Epidermal melanocyte (primary cell): ENCODE measurements around the gene EXOG.
A peak's percentile ranks its signal among the peaks of the same experiment; 100 is the strongest.

Experiments
- DNase-seq: peaks from one replicate; pipeline ENCODE4 v3.0.0; 2011; ENCODE audit warnings: low spot score; ENCODE audit not compliant: insufficient read length

Gene EXOG

DNA sequence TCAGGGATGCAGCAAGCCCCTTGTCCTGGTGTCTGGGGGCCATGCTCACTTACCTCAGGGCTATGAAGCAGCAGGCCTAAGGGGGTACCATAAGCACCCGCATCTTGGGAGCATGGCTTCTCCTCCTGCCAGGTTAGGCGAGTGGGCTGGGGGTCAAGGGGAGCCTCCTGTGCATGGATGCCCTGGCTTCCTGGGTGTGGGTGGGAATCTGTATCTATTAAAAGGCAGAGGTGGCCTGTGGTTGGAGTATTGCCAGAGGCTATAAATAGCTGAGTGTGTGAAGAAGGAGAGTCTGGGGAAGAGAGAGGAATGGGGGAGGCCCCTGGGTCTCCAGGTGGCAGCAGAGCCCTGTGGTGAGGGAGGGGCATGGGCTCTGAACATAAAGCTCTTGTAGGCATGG lies 22.9 kb upstream of the EXOG start:
- DNase-seq, result no peak

DNA sequence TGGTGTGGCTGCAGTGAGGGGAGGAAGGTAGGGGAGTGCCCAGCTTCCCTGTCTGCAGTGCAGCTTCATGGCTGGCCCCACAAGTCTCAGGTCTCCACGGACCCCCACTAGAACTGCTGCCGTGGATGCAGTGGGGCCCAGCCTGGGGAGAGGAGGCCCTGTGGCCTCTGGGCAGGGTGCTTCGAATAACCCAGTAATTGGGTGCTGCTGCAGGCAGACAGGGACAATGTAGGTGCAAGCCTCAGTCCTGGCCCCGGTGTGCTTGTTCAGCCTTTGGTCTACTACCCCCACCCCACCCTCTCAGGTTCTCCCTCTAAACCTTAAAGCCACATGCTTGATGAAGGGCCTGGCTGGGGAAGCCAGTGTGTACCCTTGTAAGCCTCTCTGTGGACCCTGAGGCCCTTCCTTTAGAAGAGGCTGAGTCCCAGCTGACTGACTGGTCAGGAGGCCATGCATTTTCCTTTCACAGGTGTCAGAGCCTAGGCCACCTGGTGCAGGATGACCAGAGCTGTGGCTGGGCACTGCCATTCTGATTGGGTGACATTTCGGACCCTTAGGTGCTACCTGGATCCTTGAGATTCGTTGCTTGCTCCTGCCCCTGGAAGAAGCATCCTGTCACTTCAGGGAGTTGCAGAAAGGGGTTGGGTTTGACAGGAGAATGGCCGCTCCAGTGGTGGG lies 21.1 kb upstream of the EXOG start:
- DNase-seq, result no peak

DNA sequence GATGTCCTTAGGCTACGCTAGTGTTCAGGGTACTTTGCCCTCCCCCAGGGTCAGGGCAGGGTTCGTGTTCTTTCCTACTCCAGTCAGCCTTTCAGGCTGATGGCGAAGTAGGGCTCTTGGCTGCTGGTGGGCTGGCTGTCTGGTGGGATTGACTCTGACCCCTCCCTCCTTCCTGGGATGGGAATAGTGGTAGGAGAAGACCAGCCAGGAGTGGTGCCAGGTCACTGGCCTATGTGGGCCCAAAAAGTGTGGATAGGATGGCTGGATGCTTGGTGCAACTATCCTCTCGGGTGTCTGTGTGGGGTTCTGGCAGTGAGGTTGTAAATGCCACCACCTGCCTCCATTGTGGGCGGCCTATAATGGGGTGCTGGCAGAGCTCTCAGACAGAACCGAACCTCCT lies 20.4 kb upstream of the EXOG start:
- DNase-seq, result no peak

DNA sequence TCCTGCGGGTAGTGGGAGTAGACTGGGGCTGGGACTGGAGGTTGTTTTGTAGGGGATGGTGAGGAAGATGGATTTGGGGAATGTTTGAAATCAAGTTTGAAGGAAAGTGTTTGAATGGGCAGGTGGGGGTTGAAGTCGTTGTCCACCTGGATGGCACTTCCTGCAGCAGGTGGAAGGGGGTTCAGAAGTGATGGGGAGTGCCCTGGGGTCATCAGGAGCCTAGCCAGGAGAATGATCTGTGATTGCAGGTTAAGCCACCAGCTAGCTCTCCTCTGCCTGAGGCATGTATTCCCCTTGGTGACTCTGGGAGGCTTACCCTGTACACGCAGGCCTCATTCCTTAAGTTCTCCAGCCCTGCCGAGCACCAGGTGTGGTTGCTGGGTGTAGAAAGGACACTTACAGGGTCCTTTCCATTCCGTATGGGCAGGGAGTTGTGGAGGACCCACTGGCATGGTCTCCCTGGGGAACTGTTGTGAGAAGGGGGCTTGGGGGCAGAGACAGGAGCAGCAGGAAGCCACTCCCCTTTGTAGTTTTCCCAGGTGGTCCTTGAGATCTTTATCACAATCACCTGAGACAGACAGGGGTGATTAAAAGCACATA lies 19.9 kb upstream of the EXOG start:
- DNase-seq, result no peak

DNA sequence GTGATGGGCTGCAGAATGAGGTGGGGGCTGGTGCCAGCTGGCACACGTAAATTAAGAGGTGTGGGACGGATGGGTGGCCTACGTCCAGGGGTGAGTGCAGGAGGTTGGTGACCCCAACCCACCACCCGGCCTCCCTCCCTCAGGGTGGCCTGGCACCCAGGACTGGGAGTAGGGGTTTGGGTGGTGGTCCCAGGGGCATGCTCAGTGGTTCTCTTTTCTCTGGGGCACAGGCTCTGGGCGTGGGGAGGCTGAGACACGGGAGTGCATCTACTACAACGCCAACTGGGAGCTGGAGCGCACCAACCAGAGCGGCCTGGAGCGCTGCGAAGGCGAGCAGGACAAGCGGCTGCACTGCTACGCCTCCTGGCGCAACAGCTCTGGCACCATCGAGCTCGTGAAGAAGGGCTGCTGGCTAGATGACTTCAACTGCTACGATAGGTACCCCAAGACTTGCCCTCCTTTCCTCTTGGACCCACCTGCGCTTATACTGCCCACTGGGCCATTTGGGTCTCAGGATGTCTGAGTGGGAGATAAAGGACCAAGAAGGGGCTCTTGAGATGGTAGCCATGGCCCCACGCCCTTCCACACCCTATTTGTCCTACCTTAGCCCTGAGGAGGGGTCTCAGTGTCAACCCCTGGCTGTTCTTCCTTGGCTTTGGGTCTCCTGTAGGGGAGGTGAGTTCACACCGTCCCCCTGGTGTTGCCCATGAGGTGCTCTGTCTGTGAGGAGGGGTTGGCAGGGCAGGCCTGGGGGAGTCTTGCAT lies 18.9 kb upstream of the EXOG start:
- DNase-seq, result no peak

DNA sequence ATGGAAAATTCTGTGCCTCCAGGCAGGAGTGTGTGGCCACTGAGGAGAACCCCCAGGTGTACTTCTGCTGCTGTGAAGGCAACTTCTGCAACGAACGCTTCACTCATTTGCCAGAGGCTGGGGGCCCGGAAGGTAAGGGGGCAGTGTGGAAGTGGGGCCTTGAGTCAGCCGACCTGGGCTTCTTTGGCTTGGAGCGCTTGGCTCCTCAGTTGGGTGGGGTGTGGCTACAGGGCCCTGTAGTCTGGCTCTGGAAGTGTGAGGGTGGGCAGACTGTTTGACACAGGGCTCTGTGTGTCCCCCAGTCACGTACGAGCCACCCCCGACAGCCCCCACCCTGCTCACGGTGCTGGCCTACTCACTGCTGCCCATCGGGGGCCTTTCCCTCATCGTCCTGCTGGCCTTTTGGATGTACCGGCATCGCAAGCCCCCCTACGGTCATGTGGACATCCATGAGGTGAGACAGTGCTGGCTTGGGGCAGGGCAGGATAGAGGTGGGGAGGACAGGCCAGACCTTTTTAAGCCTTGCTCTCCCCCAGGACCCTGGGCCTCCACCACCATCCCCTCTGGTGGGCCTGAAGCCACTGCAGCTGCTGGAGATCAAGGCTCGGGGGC lies 18.2 kb upstream of the EXOG start:
- DNase-seq, result no peak

DNA sequence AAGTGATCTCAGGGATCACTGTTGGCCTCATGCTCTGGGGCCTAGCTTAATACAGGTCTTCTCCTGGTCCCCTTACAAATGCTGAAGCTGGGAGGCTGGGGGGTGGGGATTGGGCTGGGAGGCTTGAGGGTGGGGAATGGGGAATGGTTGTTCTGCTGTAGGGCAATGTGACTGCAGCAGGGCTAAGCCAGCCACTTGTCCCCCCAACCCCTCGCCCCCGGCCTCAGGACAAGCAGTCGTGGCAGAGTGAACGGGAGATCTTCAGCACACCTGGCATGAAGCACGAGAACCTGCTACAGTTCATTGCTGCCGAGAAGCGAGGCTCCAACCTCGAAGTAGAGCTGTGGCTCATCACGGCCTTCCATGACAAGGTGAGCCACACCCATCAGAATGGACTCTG lies 17.2 kb upstream of the EXOG start:
- DNase-seq, result no peak

DNA sequence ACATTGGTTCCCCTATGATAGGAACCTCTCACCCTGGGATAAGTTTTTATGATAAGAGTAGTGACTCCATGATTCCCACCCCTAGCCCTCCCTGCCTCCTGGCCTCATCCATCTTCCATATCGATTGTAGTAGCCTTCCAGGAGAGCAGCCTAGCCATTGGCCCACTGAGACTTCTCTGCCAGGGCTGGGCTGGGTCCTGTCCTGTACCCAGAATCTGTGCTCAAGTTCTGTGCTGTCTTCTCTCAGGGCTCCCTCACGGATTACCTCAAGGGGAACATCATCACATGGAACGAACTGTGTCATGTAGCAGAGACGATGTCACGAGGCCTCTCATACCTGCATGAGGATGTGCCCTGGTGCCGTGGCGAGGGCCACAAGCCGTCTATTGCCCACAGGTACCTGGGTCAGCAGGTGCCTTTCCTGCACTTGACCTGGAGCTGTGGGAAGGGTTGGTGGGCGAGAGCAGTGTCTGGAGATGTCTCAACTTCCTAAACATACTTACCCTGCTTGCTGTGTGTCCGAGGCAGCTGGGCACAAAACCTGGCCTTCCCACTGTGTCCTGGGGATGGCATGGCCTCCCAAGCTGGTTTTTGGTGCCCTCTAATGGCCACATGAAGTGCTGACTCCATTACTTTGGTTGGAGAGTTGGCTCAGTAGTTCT lies 16.6 kb upstream of the EXOG start:
- peak; percentile 81 for DNase-seq

DNA sequence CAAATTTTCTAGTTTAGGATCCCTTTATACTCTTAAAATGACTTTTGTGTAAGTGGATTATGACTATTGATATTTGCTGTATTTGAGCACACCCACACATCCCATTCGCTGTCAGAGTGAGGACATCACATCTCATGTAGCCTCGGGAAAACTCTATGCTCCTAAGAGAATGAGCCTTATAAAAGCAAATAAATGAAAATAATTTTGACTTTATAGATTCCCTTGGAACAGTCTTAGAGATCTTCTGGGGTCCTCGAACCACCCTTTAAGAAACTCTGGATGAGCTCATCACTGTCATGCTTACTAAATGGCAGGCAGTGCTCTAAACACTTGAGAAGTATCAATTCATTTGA lies 16.1 kb upstream of the EXOG start:
- DNase-seq, result no peak

DNA sequence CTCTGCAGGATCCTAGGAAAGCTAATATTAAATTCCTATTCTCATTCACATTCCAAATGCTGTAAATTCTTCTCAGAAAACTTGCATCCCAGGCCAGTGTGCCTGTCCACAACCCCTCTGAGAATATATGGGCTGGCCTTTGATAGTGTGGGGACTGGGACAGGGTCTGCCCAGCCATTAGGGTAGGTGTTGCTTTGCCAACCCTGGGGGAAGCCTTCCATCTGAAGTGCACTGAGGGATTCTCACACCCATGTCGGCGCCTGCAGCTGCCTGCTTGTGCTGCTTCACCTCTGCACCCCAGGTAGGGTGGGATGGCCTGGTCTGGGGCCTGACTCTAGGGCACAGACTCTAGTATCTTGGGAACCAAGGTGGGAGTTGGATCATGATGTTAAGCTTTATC lies 15.2 kb upstream of the EXOG start:
- DNase-seq, result no peak

DNA sequence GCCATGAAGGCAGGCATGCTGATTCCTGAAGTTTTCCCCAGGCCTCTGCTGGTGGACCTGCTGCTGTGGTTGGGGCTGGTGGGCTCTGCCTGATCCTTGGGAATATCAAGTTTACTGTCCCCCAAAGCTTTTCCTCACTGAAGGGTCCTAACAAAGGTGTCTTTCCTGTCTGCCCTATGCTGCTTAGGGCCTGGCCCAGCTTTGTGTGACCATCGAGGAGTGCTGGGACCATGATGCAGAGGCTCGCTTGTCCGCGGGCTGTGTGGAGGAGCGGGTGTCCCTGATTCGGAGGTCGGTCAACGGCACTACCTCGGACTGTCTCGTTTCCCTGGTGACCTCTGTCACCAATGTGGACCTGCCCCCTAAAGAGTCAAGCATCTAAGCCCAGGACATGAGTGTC lies 13.2 kb upstream of the EXOG start:
- DNase-seq, result no peak

DNA sequence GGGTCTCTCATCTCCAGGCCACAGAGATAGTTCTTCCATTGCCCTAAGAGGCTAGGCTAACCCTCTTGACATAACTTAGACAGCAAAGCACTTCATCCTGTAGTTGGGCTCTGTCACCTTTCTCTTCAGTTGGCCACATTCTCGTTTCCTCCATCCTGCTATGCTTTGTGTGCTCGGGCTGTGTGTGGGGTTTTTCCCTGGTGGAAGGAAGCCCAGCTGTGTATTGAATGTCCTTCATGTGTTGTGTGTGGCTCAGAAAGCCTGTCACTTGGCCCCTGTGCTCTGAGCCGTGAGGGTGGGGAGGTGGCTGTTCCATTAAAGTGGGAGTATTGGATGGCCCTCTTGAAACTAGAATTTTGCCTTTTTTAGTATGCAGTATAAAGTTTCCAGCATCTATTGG lies 8.8 kb upstream of the EXOG start:
- no peak for DNase-seq

DNA sequence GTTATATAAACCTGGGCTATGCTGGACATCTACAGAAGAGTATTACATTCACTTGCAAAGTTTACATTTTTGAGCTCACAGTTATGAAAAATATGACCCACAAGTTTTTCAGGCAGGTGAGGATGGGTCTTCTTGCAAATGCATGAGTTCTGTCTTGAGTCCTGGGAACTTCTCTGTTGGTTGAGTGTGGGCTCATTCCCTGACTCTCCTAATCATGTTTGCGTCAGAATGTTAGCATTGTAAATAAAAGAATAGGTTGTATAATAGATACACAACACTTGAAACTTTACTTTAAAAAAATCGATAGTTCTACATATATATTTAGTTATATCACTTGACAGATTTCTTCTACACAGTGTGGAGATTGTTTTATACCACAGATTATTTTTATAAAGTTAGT lies 7.2 kb upstream of the EXOG start:
- DNase-seq, result no peak

DNA sequence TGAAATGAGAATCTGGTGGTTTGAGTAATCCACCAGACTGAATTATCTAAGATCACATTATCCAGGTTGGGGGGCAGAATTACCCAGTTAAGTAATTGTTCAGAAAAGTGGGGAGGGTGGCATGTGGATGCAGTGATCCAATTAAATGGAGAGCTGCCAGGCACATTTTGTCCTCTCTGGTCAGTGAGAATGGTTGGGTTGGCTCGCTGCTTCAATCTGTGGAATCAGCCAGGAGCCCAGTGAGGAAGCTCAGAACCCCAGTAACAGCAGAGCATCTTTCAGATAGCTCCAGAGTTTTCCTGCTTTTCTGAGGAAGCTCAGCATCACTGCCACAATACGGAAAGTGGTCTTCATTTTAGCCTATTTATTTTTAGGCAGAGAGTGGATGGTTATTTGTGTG lies 6.4 kb upstream of the EXOG start:
- DNase-seq, result no peak

DNA sequence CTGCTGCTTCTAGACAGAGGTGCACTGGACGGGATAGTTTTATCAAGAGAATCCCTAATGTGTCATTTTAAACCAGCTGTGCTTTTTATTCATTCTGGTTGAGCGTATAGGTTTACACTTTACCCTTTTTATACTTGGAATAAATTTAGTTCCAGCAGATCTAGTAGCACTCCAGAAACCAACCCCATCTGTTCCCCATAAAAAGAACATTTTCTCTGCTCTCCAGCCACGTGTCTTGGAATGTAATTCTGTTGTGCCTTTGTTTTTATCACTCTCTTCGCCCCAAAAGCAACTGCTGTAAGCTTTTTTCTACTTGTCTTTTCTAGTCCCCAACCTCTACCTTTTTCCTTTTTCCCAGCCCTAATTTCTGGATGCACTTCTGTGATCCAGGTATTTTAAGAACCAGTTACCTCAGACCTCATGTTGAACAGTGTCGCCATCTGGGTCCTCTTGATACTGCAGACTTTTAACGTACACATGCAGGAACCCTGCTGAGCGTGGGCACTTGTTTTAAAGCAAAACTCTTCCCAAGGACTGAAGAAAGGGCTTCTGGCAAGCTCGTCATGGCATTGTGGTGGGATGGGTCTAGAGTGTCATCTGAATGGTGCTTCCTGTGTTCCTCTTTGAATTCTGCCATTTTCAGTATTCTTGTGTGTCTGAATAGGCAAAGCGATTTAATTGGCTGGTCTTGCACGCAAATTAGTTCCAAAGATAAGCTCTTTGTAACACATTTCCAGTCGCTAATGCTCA lies 5.7 kb upstream of the EXOG start:
- no peak for DNase-seq

DNA sequence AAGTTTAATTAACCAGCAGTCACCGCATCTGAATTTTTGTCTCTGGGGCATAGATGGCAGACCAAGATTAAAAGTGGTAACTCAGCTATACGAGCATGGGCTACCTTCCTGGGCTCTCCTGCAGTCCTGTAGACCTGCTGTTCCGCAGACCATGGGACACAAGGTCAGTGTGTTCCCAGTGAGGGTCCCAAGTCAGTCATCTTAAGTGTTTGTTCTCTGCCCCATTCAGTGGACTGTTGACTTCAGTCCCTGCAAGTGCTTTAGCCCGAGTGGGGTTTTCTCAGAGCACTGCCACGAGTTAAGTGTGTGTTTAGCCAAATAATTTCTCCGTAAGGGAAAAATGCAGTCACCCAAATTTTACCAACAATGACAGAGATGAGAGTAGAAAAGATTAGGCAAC lies 4.9 kb upstream of the EXOG start:
- no peak for DNase-seq

DNA sequence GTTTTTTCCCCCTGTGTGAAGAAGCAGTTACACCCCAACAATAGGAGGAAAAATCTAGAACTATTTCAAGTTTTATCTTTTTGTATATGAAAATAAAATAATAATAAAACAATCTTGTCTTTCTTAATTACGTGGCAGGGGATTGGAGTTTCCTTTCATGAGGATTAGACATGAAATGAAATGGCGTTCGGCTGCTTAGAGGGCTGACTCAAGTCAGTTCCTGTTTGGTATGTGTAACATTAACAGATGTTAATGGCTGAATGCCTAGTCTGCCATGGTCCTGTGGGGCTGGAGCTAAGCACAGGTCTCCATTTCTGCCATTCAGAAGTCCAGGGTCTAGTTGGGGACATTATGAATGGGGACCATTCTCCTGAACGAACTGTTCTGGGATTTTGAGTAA lies 3.1 kb upstream of the EXOG start:
- DNase-seq, result no peak

DNA sequence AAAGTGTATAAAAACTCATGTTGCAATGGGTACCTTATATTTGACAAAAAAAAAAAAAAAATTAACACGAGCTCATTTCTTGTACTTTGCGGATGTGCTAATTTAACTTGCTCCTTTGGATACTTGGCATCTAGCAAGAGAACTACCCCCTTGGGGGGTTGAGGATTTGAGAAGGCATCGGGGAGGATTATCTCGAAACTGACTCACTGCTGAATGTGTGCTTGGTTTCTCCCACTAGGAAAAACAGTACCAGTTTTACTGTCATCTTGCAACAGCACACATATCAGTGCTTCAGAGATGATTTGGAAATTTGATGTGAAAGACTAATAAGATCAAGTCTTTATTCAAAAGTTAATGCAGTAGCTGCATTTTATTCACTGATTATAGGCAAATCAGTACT lies 891 bp downstream of the EXOG start:
- DNase-seq, result no peak

DNA sequence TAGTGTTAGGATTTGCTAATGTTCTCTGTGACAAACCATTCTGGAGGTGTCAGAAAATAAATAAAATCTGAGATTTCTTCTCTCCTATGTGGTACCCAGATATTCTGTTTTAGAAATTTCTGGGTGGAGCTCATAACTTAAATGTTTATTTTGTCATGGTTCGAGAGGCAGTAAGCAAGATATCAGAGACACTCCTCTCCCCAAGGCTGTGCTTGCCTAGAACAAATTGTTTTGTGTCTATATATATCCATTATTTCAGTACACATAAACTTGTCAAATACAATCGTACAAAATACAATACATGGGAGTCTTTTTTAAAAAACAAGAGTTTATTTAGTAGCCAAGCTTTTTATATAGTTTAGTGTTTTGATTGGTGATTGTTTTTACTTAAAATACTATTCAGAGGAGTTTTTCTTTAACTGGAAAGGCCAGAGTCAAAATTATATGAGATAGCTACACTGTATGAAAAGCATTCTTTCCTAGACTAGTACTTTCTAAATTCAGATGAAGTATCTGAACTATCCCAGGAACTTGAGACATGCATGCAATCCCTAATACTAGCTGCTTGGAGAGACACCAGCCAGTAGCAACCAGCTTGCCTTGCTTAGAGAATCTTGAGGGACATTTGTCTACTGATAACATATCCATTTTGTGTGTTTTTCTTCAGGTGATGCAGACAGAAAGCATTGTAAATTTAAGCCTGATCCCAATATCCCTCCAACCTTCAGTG lies 4.7 kb downstream of the EXOG start:
- no peak for DNase-seq

DNA sequence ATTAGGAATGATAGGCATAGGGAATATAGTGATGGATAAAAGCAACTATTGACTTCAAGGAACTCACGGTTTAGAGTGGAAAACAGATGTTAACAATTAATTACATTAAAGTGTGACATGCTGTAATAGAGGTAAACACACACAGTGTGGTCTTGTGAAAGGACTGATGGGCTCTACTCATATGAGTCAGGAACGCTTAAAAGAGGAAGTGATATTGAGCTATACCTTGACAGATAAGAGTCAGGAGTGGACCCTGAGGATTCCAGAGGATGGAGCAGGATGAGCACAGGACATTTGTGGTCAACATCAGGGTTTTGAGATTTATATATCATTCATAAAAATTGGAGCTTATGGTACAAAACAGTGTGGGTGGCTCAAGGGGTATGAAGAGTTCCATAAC lies 11.0 kb downstream of the EXOG start:
- no peak for DNase-seq

DNA sequence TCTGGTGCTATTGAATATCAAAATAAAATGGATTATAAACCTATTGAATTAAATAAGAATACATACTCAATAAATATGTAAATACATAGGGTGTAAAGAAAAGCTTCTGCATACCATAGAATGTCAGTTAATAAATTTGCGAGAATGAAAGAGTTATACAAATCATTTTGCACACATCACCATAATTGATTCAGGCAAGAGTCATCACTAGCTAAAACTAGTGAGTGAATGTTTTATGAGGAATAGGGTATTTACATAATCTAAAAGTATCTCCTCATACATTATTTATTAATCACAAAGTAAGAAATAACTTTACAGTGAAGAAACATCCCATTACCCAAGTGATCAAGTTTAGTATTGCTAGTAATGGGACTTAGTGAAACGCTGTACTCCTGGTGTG lies 13.6 kb downstream of the EXOG start:
- DNase-seq, result no peak
